GM12872 (cell line): ENCODE results near the gene FREM1.

Experiments used
- TF ChIP-seq, protein P1 (sequence below): IDR thresholded peaks from 3 replicates; pipeline ENCODE4 v1.5.1; 2011; ENCODE audit warnings: low read depth, mild to moderate bottlenecking, low read length, moderate library complexity; ENCODE audit not compliant: insufficient read depth

FREM1 gene

DNA sequence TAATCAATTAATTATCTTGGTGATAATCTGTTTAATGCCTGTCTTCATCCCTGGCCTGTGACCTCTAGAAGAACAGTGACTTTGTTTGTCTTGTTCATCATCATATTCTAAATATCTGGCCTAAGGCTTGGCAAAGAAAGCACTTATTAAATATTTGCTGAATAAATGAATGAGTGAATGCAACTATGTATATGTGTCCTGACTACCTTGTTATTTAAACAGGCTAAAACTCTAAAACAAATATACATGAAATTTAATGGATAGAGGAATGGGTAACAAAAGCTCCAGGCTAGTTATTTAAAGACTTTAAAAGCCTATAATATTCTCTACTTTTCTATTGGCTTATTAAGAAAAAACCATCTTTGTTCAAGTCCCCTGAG is 96.0 kb downstream of the FREM1 start:
- TF ChIP-seq, protein P1, sequence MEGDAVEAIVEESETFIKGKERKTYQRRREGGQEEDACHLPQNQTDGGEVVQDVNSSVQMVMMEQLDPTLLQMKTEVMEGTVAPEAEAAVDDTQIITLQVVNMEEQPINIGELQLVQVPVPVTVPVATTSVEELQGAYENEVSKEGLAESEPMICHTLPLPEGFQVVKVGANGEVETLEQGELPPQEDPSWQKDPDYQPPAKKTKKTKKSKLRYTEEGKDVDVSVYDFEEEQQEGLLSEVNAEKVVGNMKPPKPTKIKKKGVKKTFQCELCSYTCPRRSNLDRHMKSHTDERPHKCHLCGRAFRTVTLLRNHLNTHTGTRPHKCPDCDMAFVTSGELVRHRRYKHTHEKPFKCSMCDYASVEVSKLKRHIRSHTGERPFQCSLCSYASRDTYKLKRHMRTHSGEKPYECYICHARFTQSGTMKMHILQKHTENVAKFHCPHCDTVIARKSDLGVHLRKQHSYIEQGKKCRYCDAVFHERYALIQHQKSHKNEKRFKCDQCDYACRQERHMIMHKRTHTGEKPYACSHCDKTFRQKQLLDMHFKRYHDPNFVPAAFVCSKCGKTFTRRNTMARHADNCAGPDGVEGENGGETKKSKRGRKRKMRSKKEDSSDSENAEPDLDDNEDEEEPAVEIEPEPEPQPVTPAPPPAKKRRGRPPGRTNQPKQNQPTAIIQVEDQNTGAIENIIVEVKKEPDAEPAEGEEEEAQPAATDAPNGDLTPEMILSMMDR, result no peak

DNA sequence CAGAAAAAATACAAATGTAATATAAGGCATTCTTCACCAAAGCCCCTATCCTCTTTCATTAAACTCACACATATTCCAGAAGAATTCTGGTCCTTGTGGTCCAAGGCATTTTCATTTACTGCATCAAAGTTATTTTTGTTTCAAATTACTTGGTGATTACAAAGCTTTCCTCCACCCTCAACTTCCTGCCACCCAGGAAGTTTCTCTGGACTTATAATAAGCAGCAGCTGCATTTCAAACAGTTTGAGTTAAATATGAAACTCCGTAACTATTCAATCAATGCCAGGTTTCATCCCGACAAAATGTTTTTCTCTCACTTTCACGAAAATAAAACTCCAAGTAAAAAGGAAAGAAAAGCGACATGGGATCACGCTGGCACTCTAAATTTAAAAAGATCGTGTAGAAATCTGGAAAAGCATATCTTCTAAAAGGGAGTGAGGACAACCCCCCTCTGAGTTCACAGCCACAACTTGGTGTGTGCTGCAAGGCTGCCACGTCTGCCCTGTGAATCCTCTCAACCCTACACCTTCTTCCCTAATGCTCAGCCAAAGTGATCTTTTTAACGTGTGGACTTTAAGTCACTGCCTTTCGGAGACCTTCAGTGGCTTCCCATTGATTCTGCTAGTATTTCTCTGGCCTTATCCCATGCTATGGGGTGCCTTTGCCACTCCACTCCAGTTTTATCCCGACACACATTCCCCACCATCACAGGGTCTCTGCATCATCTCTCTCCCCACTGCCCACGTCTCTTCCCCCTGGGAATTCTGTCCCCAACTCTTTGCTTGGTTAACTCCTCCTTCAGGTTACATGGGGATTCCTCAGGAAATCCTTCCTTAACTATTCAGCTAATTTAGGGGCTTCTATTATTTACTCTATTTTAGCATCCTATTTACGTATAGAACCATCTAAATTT is 96.6 kb downstream of the FREM1 start:
- TF ChIP-seq, protein P1, result no peak

DNA sequence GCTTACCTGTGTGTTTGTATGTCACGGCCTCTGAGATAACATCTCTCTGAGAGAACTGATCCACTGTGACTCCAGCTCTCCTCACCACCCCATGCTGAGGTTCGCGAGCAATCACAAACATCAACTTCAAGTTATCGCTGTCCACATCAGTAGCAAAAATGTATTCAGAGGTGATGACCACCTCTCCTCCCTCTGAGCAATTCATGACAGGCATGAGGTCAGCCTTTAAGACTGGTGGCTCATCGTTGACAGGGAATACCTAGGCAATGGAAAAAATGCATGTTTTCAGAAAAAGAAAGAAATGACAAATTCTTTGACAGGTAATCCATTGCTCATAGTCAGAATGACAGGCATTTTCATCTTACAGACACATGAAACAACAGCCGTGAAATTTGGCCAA is 97.4 kb downstream of the FREM1 start:
- TF ChIP-seq, protein P1, result no peak

DNA sequence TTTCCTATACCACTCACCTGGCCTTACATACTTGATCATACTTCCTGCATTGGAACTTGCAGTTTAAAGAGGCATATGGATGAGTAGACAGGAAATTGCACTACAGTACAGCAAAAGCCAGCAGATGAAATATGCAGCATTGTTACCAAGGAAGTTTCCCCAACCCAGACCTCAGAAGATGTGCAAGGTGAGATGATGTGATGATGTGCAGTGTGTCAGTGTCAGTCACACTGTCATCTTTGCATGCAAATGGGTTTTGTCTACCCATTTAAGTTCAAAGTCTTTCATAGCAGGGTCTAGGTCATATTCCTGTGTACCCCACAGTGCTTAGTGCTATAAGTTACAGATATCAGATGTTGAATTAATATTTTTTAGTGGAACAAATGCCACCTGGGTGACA is 98.4 kb downstream of the FREM1 start:
- TF ChIP-seq, protein P1, result no peak

DNA sequence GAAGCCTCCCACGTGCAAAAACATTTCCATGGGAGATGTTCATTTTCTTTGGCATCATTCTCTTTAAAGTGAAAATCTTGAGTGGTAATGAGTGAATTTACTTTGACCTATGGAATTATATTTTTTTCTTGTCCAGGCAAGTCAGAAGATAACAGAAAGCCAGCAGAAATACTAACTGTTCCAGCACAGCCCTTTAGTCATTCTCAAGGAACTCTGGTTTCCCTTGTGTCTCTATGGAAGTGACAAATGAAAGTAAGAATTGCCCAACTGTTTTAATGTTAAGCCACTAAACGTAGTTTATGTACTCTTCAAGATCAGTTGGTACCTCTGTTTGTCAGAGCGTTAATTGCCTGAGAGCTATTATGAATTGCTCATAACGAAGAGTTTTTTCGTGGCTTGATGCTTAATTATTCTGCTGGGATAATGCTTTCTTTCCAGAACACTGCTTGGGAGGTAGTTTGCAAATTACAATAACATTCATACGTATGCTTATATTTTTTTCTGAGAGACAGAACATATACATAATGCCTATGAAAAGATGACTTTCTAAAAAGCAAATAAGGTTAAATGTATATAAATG is 103.2 kb downstream of the FREM1 start:
- TF ChIP-seq, protein P1, result no peak

DNA sequence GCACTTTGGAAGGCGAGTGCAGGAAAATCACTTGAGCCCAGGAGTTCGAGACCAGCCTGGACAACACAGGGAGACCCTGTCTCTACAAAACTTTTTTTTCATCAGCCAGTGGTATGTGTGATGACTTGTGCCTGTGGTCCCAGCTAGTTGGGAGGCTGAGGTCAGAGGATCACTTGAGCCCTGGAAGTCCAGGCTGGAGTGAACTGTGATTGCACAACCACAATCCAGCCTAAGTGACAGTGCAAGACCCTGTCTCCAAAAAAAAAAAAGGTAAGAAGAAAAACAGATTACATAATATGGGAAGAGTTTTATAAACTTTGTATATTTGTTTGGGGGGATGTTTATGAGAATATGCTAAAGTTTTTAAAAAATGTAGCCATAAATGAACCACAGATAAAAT is 111.2 kb downstream of the FREM1 start:
- TF ChIP-seq, protein P1, result no peak

DNA sequence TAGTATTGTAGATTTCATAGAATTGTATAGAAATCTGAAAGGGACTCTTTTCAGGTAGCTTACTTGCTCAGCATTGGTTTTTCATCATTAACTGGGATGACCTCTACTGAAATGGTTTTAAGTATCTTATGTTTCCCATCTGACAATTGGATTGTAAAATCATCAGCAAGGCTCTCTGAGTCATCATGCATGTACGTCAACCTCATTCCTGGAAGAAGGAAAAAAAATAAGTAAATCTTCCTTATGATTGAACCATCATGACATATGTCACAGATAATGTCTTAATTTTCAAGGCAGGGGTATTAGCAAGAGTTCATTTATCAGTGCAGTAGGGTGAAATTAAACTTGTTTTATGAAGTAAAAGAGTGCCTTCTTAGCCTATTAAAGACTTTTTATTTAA is 112.8 kb downstream of the FREM1 start:
- TF ChIP-seq, protein P1, result no peak
